HCT116 (cell line): ENCODE results near the gene C1QTNF4.

Experiments
- CEBPB ChIP-seq: IDR thresholded peaks from 2 replicates; pipeline ENCODE4 v1.6.1; 2012; ENCODE audit warnings: low read depth
- EGR1 ChIP-seq: IDR thresholded peaks from 2 replicates; pipeline ENCODE4 v1.6.1; 2012; ENCODE audit warnings: low read depth
- EZH2 ChIP-seq: fragments of 200-600 bp; sonication (generic); IDR thresholded peaks from 2 replicates; pipeline ENCODE4 v1.6.1; 2017; ENCODE audit warnings: antibody characterized with exemption, mixed run types
- FOSL1 ChIP-seq: IDR thresholded peaks from 2 replicates; pipeline ENCODE4 v1.6.1; 2012; ENCODE audit warnings: low read depth
- JUND ChIP-seq: IDR thresholded peaks from 2 replicates; pipeline ENCODE4 v1.6.1; 2012
- POLR2A ChIP-seq: IDR thresholded peaks from 2 replicates; pipeline ENCODE4 v1.7.0; 2011; ENCODE audit warnings: borderline replicate concordance; ENCODE audit not compliant: insufficient read depth, insufficient read length; ENCODE audit errors: extremely low read depth
- POLR2AphosphoS5 ChIP-seq: IDR thresholded peaks from 2 replicates; pipeline ENCODE4 v1.6.1; 2011; ENCODE audit warnings: mild to moderate bottlenecking, low read depth, low read length, moderate library complexity
- RAD21 ChIP-seq: IDR thresholded peaks from 2 replicates; pipeline ENCODE4 v1.6.1; 2012; ENCODE audit warnings: low read depth, mild to moderate bottlenecking
- YY1 ChIP-seq: IDR thresholded peaks from 2 replicates; pipeline ENCODE4 v1.6.1; 2011; ENCODE audit warnings: low read length, low read depth, moderate library complexity, mild to moderate bottlenecking; ENCODE audit not compliant: insufficient replicate concordance; ENCODE audit errors: extremely low read depth
- TF ChIP-seq, protein P1 (sequence below), 3 experiments: fragments of 200-600 bp in 1 of 3; sonication (generic) in 1 of 3; IDR thresholded peaks in 2 of 3; conservative IDR thresholded peaks in 1 of 3; 2 replicates each; pipeline ENCODE4 v1.5.1; 2012 to 2017; ENCODE audit warnings: low read depth in 2 of 3, low read length in 2 of 3, antibody characterized with exemption in 1 of 3, borderline replicate concordance in 1 of 3, control low read depth in 1 of 3, mild to moderate bottlenecking in 1 of 3, mixed read lengths in 1 of 3, mixed run types in 1 of 3, moderate library complexity in 1 of 3; ENCODE audit not compliant: insufficient read depth in 1 of 3
- TF ChIP-seq, protein P2 (sequence below): IDR thresholded peaks from 2 replicates; pipeline ENCODE4 v1.6.1; 2012; ENCODE audit warnings: low read depth
- TF ChIP-seq, protein P3 (sequence below): IDR thresholded peaks from 2 replicates; pipeline ENCODE4 v1.6.1; 2011; ENCODE audit warnings: mild to moderate bottlenecking, low read length, moderate library complexity; ENCODE audit not compliant: insufficient replicate concordance; ENCODE audit errors: extremely low read depth

DNA sequence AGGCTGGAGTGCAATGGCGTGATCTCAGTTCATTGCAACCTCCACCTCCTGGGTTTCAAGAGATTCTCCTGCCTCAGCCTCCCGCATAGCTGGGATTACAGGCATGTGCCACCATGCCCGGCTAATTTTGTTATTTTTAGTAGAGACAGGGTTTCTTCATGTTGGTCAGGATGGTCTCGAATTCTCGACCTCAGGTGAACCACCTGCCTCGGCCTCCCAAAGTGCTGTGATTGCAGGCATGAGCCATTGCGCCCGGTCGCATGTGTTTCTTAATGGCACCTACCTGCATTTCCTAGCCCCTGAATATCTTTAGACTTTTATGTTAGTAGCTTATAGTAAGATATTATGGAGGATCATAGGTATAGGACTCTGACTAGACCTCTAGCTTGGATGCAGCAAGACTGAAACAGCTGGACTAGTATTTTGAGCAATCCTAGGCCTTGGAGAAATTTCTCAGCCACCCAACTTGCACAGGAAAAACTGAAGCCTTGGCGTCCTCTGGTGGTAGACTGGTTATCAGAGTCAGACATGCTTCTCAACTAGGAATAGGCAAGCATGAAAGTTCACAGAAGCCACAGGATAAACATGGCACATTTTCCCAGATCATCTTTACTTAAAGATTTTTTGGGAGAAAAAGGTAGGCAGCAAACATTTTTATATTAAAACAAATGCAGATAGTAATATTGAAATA is 22.7 kb upstream of the C1QTNF4 start:
- TF ChIP-seq POLR2A (no peak), JUND (no peak), YY1 (no peak), FOSL1 (no peak), EZH2 (no peak), RAD21 (peak; percentile 78), POLR2AphosphoS5 (no peak), EGR1 (no peak), CEBPB (no peak)
- TF ChIP-seq, protein P1, sequence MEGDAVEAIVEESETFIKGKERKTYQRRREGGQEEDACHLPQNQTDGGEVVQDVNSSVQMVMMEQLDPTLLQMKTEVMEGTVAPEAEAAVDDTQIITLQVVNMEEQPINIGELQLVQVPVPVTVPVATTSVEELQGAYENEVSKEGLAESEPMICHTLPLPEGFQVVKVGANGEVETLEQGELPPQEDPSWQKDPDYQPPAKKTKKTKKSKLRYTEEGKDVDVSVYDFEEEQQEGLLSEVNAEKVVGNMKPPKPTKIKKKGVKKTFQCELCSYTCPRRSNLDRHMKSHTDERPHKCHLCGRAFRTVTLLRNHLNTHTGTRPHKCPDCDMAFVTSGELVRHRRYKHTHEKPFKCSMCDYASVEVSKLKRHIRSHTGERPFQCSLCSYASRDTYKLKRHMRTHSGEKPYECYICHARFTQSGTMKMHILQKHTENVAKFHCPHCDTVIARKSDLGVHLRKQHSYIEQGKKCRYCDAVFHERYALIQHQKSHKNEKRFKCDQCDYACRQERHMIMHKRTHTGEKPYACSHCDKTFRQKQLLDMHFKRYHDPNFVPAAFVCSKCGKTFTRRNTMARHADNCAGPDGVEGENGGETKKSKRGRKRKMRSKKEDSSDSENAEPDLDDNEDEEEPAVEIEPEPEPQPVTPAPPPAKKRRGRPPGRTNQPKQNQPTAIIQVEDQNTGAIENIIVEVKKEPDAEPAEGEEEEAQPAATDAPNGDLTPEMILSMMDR (IDR thresholded peaks at IDR 0.05 in 2 of 3, conservative IDR thresholded peaks at IDR 0.05 in 1 of 3; ENCODE audit: borderline replicate concordance in 1 of 3, insufficient read depth in 1 of 3, low read depth in 2 of 3, low read length in 2 of 3): peak; percentile 61 to 69 (median 69); a peak in 5 of 6 replicates
- TF ChIP-seq, protein P2, sequence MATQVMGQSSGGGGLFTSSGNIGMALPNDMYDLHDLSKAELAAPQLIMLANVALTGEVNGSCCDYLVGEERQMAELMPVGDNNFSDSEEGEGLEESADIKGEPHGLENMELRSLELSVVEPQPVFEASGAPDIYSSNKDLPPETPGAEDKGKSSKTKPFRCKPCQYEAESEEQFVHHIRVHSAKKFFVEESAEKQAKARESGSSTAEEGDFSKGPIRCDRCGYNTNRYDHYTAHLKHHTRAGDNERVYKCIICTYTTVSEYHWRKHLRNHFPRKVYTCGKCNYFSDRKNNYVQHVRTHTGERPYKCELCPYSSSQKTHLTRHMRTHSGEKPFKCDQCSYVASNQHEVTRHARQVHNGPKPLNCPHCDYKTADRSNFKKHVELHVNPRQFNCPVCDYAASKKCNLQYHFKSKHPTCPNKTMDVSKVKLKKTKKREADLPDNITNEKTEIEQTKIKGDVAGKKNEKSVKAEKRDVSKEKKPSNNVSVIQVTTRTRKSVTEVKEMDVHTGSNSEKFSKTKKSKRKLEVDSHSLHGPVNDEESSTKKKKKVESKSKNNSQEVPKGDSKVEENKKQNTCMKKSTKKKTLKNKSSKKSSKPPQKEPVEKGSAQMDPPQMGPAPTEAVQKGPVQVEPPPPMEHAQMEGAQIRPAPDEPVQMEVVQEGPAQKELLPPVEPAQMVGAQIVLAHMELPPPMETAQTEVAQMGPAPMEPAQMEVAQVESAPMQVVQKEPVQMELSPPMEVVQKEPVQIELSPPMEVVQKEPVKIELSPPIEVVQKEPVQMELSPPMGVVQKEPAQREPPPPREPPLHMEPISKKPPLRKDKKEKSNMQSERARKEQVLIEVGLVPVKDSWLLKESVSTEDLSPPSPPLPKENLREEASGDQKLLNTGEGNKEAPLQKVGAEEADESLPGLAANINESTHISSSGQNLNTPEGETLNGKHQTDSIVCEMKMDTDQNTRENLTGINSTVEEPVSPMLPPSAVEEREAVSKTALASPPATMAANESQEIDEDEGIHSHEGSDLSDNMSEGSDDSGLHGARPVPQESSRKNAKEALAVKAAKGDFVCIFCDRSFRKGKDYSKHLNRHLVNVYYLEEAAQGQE: no peak
- TF ChIP-seq, protein P3, sequence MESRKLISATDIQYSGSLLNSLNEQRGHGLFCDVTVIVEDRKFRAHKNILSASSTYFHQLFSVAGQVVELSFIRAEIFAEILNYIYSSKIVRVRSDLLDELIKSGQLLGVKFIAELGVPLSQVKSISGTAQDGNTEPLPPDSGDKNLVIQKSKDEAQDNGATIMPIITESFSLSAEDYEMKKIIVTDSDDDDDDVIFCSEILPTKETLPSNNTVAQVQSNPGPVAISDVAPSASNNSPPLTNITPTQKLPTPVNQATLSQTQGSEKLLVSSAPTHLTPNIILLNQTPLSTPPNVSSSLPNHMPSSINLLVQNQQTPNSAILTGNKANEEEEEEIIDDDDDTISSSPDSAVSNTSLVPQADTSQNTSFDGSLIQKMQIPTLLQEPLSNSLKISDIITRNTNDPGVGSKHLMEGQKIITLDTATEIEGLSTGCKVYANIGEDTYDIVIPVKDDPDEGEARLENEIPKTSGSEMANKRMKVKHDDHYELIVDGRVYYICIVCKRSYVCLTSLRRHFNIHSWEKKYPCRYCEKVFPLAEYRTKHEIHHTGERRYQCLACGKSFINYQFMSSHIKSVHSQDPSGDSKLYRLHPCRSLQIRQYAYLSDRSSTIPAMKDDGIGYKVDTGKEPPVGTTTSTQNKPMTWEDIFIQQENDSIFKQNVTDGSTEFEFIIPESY: no peak
